Measurements from ENCODE around the gene FAM177B.
"Not testable (repeated sequence)": the region's sequence is repeated elsewhere in the genome, so short reads cannot be mapped to it uniquely, and the experiment has no call there.

Gene FAM177B

GRCh38 chr1:222736470-222736869, 532 bp upstream of the FAM177B start:
- Histone ChIP-seq H3K4ac (ENCODE audit: low read depth in 1 of 2, low read length in 2 of 2) (no peak overlapping the region), H2AFZ (ENCODE audit: low read depth, low read length) (no peak overlapping the region), H3K4me3 (ENCODE audit: insufficient read depth in 1 of 2, low read depth in 1 of 2, low read length in 2 of 2) (no peak overlapping the region), H4K8ac (ENCODE audit: low read length) (peak overlapping the region; percentile 72), H3K18ac (ENCODE audit: low read depth in 1 of 2, low read length in 2 of 2) (no peak overlapping the region), H3K4me1 (ENCODE audit: control insufficient read depth, insufficient read depth, low read depth, low read length) (peaks cover 6% of the 10 kb centered on the region), H3K27me3 (ENCODE audit: control insufficient read depth in 1 of 2, insufficient read depth in 1 of 2, low read length in 2 of 2) (no peaks in the 10 kb centered on the region), H3K9me3 (ENCODE audit: control insufficient read depth, low read length) (no peaks in the 10 kb centered on the region), H3K79me1 (replicated peaks; ENCODE audit: low read length, poor library complexity, severe bottlenecking) (no peaks in the 10 kb centered on the region), H2BK120ac (ENCODE audit: low read depth, low read length) (no peak overlapping the region), H4K91ac (ENCODE audit: low read length) (no peak overlapping the region), H2BK15ac (ENCODE audit: low read depth, poor library complexity, severe bottlenecking) (no peak overlapping the region), H3K14ac (ENCODE audit: low read length in 2 of 2) (no peak overlapping the region), H2BK5ac (ENCODE audit: low read depth, low read length, poor library complexity, severe bottlenecking) (no peak overlapping the region), H3K9ac (ENCODE audit: low read length) (no peak overlapping the region), H3K36me3 (ENCODE audit: control insufficient read depth in 1 of 2, insufficient read depth in 2 of 2, low read depth in 1 of 2, low read length in 2 of 2) (peaks cover 11 to 51% of the 10 kb centered on the region in 2 experiments), H3K23ac (ENCODE audit: low read length in 2 of 2) (no peak overlapping the region), H3K4me2 (ENCODE audit: low read length, poor library complexity, severe bottlenecking) (no peak overlapping the region), H2AK5ac (ENCODE audit: low read length, severe bottlenecking) (no peak overlapping the region), H3K27ac (ENCODE audit: low read length, poor library complexity, severe bottlenecking) (no peak overlapping the region), H2BK12ac (ENCODE audit: low read length in 2 of 2) (no peak overlapping the region)
- DNase-seq, result no peak
- WGBS, result 95% methylated on average over 2 of the region's 5 CpGs

GRCh38 chr1:222739465-222739864, 2.5 kb downstream of the FAM177B start:
- Histone ChIP-seq H3K4me2 (ENCODE audit: low read length, poor library complexity, severe bottlenecking) (no peak overlapping the region), H4K8ac (ENCODE audit: low read length) (no peak overlapping the region), H3K79me1 (replicated peaks; ENCODE audit: low read length, poor library complexity, severe bottlenecking) (no peaks in the 10 kb centered on the region), H3K4me1 (ENCODE audit: control insufficient read depth, insufficient read depth, low read depth, low read length) (peaks cover 6% of the 10 kb centered on the region), H2AK5ac (ENCODE audit: low read length, severe bottlenecking) (no peak overlapping the region), H2BK15ac (ENCODE audit: low read depth, poor library complexity, severe bottlenecking) (no peak overlapping the region), H2BK12ac (ENCODE audit: low read length in 2 of 2) (no peak overlapping the region), H3K9ac (ENCODE audit: low read length) (no peak overlapping the region), H2BK120ac (ENCODE audit: low read depth, low read length) (no peak overlapping the region), H3K23ac (ENCODE audit: low read length in 2 of 2) (no peak overlapping the region), H2AFZ (ENCODE audit: low read depth, low read length) (no peak overlapping the region), H3K4me3 (ENCODE audit: insufficient read depth in 1 of 2, low read depth in 1 of 2, low read length in 2 of 2) (no peak overlapping the region), H3K9me3 (ENCODE audit: control insufficient read depth, low read length) (no peaks in the 10 kb centered on the region), H4K91ac (ENCODE audit: low read length) (no peak overlapping the region), H3K36me3 (ENCODE audit: control insufficient read depth in 1 of 2, insufficient read depth in 2 of 2, low read depth in 1 of 2, low read length in 2 of 2) (peaks cover 7 to 22% of the 10 kb centered on the region in 2 experiments), H3K4ac (ENCODE audit: low read depth in 1 of 2, low read length in 2 of 2) (no peak overlapping the region), H3K14ac (ENCODE audit: low read length in 2 of 2) (no peak overlapping the region), H3K27me3 (ENCODE audit: control insufficient read depth in 1 of 2, insufficient read depth in 1 of 2, low read length in 2 of 2) (no peaks in the 10 kb centered on the region), H3K18ac (ENCODE audit: low read depth in 1 of 2, low read length in 2 of 2) (no peak overlapping the region), H2BK5ac (ENCODE audit: low read depth, low read length, poor library complexity, severe bottlenecking) (no peak overlapping the region), H3K27ac (ENCODE audit: low read length, poor library complexity, severe bottlenecking) (no peak overlapping the region)
- 92% methylated on average over 2 of the region's 2 CpGs for WGBS
- no peak for DNase-seq

GRCh38 chr1:222739929-222740328, 2.9 kb downstream of the FAM177B start:
- no peak overlapping the region for H2BK15ac ChIP-seq (ENCODE audit: low read depth, poor library complexity, severe bottlenecking)
- no peak overlapping the region for H2AFZ ChIP-seq (ENCODE audit: low read depth, low read length)
- no peaks in the 10 kb centered on the region for H3K9me3 ChIP-seq (ENCODE audit: control insufficient read depth, low read length)
- no peak for DNase-seq
- no CpG with 5 or more reads among the region's 1 CpG for WGBS
- no peak overlapping the region for H3K4me2 ChIP-seq (ENCODE audit: low read length, poor library complexity, severe bottlenecking)
- H3K27ac ChIP-seq (ENCODE audit: low read length, poor library complexity, severe bottlenecking), result no peak overlapping the region
- no peak overlapping the region for H3K4me3 ChIP-seq (ENCODE audit: insufficient read depth in 1 of 2, low read depth in 1 of 2, low read length in 2 of 2)
- H3K23ac ChIP-seq (ENCODE audit: low read length in 2 of 2), result no peak overlapping the region
- H3K27me3 ChIP-seq (ENCODE audit: control insufficient read depth in 1 of 2, insufficient read depth in 1 of 2, low read length in 2 of 2), result no peaks in the 10 kb centered on the region
- H2AK5ac ChIP-seq (ENCODE audit: low read length, severe bottlenecking), result no peak overlapping the region
- H4K8ac ChIP-seq (ENCODE audit: low read length), result no peak overlapping the region
- H3K9ac ChIP-seq (ENCODE audit: low read length), result no peak overlapping the region
- H4K91ac ChIP-seq (ENCODE audit: low read length), result no peak overlapping the region
- H3K79me1 ChIP-seq (replicated peaks; ENCODE audit: low read length, poor library complexity, severe bottlenecking), result no peaks in the 10 kb centered on the region
- H2BK12ac ChIP-seq (ENCODE audit: low read length in 2 of 2), result no peak overlapping the region
- no peak overlapping the region for H2BK120ac ChIP-seq (ENCODE audit: low read depth, low read length)
- peaks cover 6% of the 10 kb centered on the region for H3K4me1 ChIP-seq (ENCODE audit: control insufficient read depth, insufficient read depth, low read depth, low read length)
- H3K36me3 ChIP-seq (ENCODE audit: control insufficient read depth in 1 of 2, insufficient read depth in 2 of 2, low read depth in 1 of 2, low read length in 2 of 2), result peaks cover 7 to 17% of the 10 kb centered on the region in 2 experiments
- H3K14ac ChIP-seq (ENCODE audit: low read length in 2 of 2), result no peak overlapping the region
- H3K18ac ChIP-seq (ENCODE audit: low read depth in 1 of 2, low read length in 2 of 2), result no peak overlapping the region
- no peak overlapping the region for H2BK5ac ChIP-seq (ENCODE audit: low read depth, low read length, poor library complexity, severe bottlenecking)
- no peak overlapping the region for H3K4ac ChIP-seq (ENCODE audit: low read depth in 1 of 2, low read length in 2 of 2)

DNA sequence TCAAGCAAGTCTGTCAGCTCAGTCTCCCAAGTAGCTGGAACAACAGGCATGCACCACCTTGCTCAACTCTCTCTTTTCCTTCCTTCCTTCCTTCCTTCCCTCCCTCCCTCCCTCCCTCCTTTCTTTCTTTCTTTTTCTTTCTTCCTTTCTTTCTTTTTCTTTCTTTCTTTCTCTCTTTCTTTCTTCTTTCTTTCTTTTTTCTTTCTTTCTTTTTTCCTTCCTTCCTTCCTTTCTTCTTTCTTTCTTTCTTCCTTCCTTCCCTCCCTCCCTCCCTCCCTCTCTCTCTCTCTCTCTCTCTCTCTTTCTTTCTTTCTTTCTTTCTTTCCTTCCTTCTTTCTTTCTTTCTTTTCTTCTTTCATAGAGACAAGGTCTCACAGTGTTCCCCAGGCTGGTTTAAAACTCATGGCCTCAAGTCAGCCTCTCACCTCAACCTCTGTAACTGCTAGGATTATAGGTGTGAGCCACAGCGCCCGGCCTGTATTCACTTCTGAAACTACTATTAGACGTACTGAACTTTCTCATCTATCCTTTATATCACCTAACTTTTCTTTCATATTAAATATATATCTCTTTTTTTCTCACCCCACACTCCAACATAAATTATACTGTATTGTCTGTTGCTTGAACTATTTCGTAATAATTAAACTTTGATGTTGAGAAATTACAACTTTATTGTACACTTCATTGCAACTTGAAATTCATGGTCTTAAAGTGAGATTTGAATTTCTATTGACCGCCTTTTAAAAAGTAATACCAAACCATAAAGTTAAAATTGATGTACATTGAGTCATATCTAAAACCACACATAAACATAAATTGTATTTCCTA, 4.8 kb downstream of the FAM177B start:
- not testable (repeated sequence) for H3K36me3 ChIP-seq (ENCODE audit: control insufficient read depth in 1 of 2, insufficient read depth in 2 of 2, low read depth in 1 of 2, low read length in 2 of 2); H3K4me1 ChIP-seq (ENCODE audit: control insufficient read depth, insufficient read depth, low read depth, low read length); H2BK5ac ChIP-seq (ENCODE audit: low read depth, low read length, poor library complexity, severe bottlenecking); H3K23ac ChIP-seq (ENCODE audit: low read length in 2 of 2); H2BK120ac ChIP-seq (ENCODE audit: low read depth, low read length); H2BK12ac ChIP-seq (ENCODE audit: low read length in 2 of 2); H2AK5ac ChIP-seq (ENCODE audit: low read length, severe bottlenecking); H3K4ac ChIP-seq (ENCODE audit: low read depth in 1 of 2, low read length in 2 of 2); H3K14ac ChIP-seq (ENCODE audit: low read length in 2 of 2); H3K79me1 ChIP-seq (replicated peaks; ENCODE audit: low read length, poor library complexity, severe bottlenecking); H4K8ac ChIP-seq (ENCODE audit: low read length); H4K91ac ChIP-seq (ENCODE audit: low read length); H3K27ac ChIP-seq (ENCODE audit: low read length, poor library complexity, severe bottlenecking); H3K4me2 ChIP-seq (ENCODE audit: low read length, poor library complexity, severe bottlenecking); H3K9ac ChIP-seq (ENCODE audit: low read length); DNase-seq; H3K4me3 ChIP-seq (ENCODE audit: insufficient read depth in 1 of 2, low read depth in 1 of 2, low read length in 2 of 2); H3K27me3 ChIP-seq (ENCODE audit: control insufficient read depth in 1 of 2, insufficient read depth in 1 of 2, low read length in 2 of 2); H2AFZ ChIP-seq (ENCODE audit: low read depth, low read length); H3K18ac ChIP-seq (ENCODE audit: low read depth in 1 of 2, low read length in 2 of 2); H3K9me3 ChIP-seq (ENCODE audit: control insufficient read depth, low read length); H2BK15ac ChIP-seq (ENCODE audit: low read depth, poor library complexity, severe bottlenecking)
- WGBS, result 98% methylated on average over 3 of the region's 5 CpGs
